Activated naive CD4-positive, alpha-beta T cell treated with Interleukin-2 at 50 U/mL for 16 hours (primary cell): Measurements from ENCODE around the gene NUP42.
"Not testable (repeated sequence)": the region's sequence is repeated elsewhere in the genome, so short reads cannot be mapped to it uniquely, and the experiment has no call there.

Source experiments
- DNase-seq: peaks from one replicate; pipeline ENCODE4 v3.0.0-alpha.2; 2020

The NUP42 gene

GRCh38 chr7:23181684-23182553, at the start of gene NUP42:
NUP42 (plus strand) TSS chr7:23182048; CDS start chr7:23182086, 38 bp downstream.
- peak; percentile 96 for DNase-seq

GRCh38 chr7:23133797-23134196, 48.1 kb upstream of the NUP42 start:
- DNase-seq: no peak

GRCh38 chr7:23135755-23136154, 46.1 kb upstream of the NUP42 start:
- DNase-seq: no peak

- DNase-seq: no peak
Observed at GRCh38 chr7:23136216-23136615, 45.6 kb upstream of the NUP42 start.

- no peak for DNase-seq
Observed at GRCh38 chr7:23157679-23158078, 24.2 kb upstream of the NUP42 start.

- no peak for DNase-seq
Observed at GRCh38 chr7:23158546-23158945, 23.3 kb upstream of the NUP42 start.

- no peak for DNase-seq
Observed at GRCh38 chr7:23161482-23161881, 20.4 kb upstream of the NUP42 start.

GRCh38 chr7:23164846-23165245, 17.0 kb upstream of the NUP42 start:
- DNase-seq: no peak

- DNase-seq: no peak
Observed at GRCh38 chr7:23165316-23165715, 16.5 kb upstream of the NUP42 start.

GRCh38 chr7:23167691-23168090, 14.2 kb upstream of the NUP42 start:
- no peak for DNase-seq

- DNase-seq: no peak
Observed at GRCh38 chr7:23168111-23168885, 13.6 kb upstream of the NUP42 start.

GRCh38 chr7:23175938-23176337, 5.9 kb upstream of the NUP42 start:
- no peak for DNase-seq

- no peak for DNase-seq
Observed at GRCh38 chr7:23183279-23184012, 1.6 kb downstream of the NUP42 start.

- no peak for DNase-seq
Observed at GRCh38 chr7:23184291-23184690, 2.4 kb downstream of the NUP42 start.

- no peak for DNase-seq
Observed at GRCh38 chr7:23184709-23185359, 3.0 kb downstream of the NUP42 start.

- DNase-seq: no peak
Observed at GRCh38 chr7:23185980-23186379, 4.1 kb downstream of the NUP42 start.

GRCh38 chr7:23191022-23191421, 9.2 kb downstream of the NUP42 start:
- DNase-seq: no peak

GRCh38 chr7:23193650-23194227, 11.9 kb downstream of the NUP42 start:
- DNase-seq: not testable (repeated sequence)

GRCh38 chr7:23196306-23196705, 14.5 kb downstream of the NUP42 start:
- no peak for DNase-seq

GRCh38 chr7:23197745-23198144, 15.9 kb downstream of the NUP42 start:
- not testable (repeated sequence) for DNase-seq

GRCh38 chr7:23200331-23200730, 18.5 kb downstream of the NUP42 start:
- no peak for DNase-seq

GRCh38 chr7:23204241-23204640, 22.4 kb downstream of the NUP42 start:
- DNase-seq: no peak

GRCh38 chr7:23205577-23205908, 23.7 kb downstream of the NUP42 start:
- DNase-seq: no peak
